ENCODE results near the gene INO80B.
"Not testable (repeated sequence)": the region's sequence is repeated elsewhere in the genome, so short reads cannot be mapped to it uniquely, and the experiment has no call there.

The INO80B gene

DNA sequence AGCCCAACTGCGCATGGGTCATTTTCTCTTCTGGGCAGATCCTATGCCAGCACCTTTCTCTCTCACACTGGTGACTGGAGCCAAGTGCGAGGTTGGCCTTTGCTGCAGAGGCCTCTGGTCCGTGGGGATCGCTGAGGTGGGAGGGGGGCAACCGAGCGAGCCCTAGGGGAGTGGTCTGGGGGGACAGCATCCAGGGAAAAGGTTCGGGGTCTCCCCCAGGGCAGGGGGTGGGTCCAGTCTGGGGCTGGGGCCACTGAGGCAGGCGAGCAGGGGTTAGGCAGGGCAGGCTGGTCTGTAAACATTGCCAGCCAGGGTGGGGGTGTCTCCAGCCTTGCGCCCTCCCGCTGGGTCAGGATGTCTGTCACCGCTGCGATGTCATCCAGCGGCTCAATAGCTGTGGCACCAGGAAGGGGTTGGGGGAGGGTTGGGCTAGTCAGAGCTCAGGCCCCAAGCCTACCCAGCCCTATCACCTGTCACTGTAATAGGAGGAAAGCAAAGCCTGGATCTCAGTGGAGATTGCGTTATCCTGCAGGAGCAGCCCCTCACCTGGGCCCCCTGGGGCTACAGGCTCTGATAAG, 28.6 kb upstream of the INO80B start:
- no peak for DNase-seq

- DNase-seq: no peak
Observed at GRCh38 chr2:74427551-74427950, 27.3 kb upstream of the INO80B start.

- DNase-seq: no peak
Observed at GRCh38 chr2:74428675-74429074, 26.2 kb upstream of the INO80B start.

DNA sequence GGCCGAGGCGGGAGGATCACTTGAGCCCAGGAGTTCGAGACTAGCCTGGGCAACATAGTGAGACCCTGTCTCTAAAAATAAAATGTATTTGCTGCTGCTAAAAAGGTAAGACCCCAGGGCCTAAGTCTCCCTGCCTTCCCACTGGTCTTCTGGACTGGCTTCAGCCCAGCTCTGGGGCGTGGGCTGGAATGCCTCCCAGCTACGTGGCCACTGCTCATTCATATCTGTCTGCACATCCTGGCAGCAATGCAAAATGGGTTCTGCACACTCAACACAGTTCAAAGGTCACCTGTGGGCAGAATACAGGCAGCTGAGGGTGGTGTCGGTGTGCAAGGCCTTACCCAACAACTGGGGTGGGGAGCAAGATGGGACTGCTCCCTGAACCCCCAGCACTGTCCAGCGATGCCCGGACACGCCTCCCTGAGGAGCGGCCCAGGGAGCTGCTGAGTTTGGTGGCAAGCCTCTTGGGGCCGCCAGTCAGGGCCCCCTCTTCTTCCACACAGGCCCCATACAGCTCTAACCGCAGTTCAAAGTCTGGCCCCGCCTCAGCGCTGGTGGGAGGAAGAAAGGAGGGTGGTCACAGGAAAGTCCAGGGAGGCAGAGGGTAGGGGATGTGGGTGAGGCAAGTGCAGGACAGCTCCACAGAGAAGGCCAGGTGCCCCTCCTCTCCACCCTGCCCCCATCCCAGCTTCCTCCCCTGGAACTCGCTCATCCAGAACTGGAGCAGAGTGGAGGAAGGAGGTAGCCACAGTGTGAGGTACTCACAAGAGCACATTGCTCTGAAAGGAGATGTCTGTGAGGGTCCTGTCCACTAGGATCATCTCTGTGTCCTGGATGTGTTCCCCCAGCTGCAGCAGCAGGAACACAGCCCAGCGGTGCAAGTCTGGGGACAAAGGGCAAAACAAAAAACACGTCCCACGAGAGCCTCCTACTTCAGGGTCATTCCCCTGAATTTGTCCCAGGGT, 25.1 kb upstream of the INO80B start:
- DNase-seq: no peak

- no peak for DNase-seq
Observed at GRCh38 chr2:74430502-74430901, 24.4 kb upstream of the INO80B start.

- no peak for DNase-seq
Observed at GRCh38 chr2:74436111-74436805, 18.6 kb upstream of the INO80B start.

DNA sequence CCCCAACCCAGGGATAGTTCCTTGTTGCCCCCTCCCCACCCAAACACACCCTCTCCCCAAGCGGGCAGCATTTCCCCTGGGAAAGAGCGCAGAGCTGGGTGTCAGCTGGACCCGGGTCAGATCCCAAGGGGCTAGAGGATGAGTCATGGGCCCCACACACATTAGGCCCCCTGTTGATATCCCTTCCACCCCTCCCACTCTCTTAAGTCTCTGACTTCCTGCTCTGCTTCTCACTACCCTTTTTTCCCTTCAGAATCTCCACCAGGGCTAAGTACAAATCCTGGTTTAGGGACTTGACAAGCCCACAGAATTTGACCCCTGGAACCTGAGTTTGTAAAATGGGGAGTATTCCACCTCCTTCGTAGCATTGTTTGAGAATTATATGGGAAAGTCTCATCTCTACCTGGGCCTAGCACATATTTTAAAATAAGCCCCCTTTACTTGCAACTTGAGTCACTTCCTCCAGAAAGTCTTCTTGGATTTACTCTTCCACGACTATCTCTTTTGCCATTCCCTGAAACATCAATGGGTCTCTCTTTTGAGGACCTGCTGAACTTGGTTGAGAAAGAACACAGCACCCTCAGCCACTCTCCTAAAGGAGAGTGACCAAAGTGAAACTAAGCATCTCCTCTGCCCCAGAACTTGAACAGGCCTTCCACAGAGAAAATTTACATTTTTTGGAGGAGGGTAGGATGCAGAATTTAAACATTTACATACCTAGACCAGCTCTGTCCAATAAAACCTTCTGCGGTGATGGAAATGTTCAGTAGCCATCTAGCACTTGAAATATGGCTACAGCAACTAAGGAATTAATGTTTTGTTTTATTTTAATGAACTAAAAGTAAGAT, 17.8 kb upstream of the INO80B start:
- DNase-seq: peak; percentile 22

DNA sequence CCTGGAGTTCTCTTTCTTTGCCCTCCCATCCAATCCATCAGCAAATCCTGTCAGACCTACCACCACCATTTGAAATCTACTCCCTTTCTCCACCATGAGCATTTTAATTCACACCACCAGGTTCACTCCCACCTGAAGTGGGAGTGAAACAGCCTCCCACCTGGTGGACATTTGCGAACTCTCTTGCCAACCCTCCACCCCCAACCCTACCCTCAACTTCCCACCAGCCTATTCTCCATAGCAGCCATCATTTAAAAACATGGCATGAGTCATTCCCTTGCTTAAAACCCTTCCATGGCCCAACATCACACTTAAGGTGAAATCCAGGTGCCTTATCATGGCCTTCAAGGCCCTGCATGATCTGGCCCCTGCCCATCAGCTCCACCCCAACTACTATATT, 16.6 kb upstream of the INO80B start:
- no peak for DNase-seq

DNA sequence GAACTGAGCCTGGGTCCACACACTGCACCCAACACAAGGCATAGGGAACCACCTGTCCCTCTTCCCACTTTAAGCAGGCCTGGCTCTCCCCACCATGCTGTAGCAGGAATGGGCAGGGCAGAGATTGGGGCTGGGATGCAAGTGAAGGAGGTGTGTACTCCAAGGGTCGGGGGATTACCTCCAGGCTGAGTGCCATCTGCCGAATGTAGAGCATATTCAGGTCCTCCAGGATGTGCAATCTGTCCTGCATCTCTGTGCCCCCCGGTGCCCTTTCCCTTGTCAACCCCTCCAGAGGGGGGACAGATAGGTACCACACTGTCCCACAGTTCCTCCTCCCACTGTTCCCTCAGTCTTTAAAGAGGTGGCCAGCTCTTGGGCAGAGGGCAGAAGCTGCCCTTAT, 15.5 kb upstream of the INO80B start:
- DNase-seq: no peak

GRCh38 chr2:74439803-74440377, 15.0 kb upstream of the INO80B start:
- peak; percentile 20 for DNase-seq

DNA sequence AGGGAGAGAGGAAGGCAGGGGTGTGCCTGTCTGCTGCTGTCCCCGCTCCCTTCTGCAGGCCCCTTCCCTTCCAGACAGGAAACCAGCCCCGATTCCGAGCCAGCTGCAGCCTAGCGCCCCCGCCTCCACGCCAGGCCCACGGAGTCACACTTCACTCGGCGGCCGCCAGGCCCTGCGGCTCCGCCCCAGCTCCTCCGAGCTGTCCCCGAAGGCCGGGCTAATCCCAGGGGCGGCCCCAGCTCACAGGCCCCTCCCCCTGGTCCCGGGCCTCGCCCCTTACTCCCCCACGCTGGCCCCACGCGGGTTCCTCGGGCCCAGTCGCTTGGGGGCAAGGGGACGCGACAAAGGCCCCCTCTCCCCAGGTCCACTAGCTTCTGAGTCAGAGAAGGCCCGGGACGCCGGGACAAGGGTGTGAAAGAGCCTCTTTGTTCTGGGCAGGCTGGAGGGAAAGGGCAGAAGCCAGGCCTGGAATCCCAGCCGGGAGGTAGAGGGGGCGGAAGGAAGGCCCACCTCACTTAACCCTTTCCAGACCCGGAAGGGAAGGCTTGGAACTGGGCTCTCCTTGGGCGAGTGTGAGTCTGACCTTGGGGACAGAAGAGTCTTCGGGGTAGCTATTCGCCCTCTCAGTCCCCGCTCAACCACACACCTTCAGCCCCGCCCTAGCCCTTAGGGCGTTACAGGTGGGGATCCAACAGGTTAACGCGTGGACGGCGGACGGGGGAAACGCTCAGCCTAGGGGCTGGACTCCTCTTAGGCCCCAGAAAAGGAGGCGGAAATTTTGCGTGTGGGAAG, 14.3 kb upstream of the INO80B start:
- DNase-seq: peak; percentile 85

GRCh38 chr2:74441170-74441689, 13.7 kb upstream of the INO80B start:
- no peak for DNase-seq

- no peak for DNase-seq
Observed at GRCh38 chr2:74441690-74442482, 13.0 kb upstream of the INO80B start, which contains the start of gene RTKN. Gene RTKN (minus strand): TSS chr2:74441937. CDS start chr2:74441816, 121 bp downstream.

- not testable (repeated sequence) for DNase-seq
Observed at GRCh38 chr2:74442483-74443297, 12.2 kb upstream of the INO80B start.

DNA sequence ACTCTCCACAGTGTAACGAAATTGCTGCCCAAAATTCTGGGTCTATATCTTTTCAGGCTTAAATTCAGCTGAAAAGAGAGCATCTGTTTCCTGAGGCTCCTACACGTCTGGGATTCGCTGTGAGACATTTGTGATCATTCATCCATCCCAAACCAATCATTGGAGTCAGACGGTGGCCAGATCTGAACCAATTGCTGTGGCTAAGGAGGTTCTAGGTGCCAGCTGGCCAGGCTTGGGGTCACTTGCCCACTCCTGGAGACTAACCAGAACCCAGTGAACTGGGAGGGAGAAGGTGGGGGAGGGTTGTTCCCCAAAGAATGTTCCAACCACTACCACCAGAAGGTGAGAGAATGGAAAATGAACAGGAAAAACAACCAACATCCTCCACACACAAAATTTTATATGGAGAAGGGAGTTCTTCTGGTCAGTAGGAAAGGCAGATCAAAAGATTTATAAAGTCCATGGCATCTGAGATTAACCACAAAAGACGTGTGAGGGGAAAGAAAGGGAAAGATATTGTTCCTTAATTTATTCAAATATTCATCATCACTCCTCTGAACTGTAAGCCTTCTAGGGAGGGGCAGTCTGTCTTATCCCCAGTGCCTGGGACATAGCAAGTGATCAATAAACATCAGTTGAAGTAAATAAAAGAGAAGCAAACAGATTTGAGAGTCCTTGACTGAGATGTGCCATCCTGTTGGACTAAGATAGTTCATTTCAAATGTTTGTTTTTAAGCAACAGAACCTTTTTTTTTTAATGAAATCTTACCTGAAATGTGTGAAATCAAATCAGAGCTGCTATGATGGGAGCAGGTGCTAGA, 10.2 kb upstream of the INO80B start:
- no peak for DNase-seq

- no peak for DNase-seq
Observed at GRCh38 chr2:74447230-74447999, 7.5 kb upstream of the INO80B start.

DNA sequence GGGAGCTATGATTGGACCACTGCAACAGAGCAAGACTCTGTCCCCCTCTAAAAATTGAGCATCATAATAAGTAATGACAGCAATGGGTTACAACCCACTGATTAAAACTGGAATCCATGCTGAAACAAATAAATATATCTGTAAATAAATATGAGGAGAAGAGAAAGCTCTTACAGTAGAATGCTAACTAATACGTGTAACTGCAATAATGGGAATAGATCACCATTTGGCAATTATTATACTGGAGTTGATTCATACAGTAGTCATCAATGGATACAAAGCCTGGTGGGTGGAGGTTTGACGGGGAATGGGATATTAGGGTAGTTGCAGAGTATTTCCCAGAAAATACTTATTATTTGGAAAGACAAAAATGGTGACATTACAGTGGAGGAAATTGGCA, 6.1 kb upstream of the INO80B start:
- no peak for DNase-seq

All from fibroblast of skin of right biceps (primary cell).